Measurements from ENCODE around the gene CCDC192.

Gene CCDC192

GRCh38 chr5:127884416-127884815 is 181.2 kb downstream of the CCDC192 start:
- DNase-seq (ENCODE audit: low read depth in 2 of 2): no peak

DNA sequence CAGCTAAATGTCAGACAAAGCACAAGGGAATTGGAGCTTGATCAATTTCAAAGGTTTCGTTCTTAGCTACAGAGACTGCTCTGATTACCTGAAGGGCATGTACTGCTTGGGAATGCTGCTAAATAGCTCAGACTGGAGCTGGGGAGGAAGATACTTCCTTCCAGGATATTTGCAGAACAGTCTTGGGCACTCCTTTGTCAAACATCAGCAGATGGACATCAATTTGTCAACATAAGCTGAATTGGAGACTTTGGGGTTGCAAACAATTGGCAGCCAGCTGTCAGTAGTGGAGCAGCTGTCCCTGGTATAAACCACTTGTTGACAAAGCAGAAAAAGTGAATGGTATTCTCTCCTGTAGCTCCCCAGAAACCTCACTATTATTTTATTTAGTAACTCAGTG is 182.0 kb downstream of the CCDC192 start:
- DNase-seq (ENCODE audit: low read depth in 2 of 2): no peak

GRCh38 chr5:127886081-127886480 is 182.9 kb downstream of the CCDC192 start:
- DNase-seq (ENCODE audit: low read depth in 2 of 2): no peak

GRCh38 chr5:127887282-127887681 is 184.1 kb downstream of the CCDC192 start:
- no peak for DNase-seq (ENCODE audit: low read depth in 2 of 2)

DNA sequence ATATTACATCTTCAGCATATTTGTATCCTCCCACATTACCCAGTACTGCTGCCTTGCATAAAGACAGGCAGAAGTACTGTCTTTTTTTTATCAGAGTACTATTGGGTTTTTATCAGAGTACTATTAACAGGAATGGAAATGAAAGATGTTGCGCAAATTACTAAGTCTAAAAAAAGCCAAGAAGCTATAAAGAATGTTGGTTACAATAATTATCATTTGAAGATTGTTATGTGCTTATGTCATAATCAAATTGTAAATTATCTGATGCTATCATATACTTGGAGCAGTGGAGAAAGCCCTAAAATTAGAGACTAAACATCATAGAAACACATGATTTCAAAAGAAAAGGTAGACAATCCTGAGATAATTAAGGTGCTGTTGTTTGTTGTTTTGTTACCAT is 188.8 kb downstream of the CCDC192 start:
- DNase-seq (ENCODE audit: low read depth in 2 of 2): no peak

GRCh38 chr5:127892467-127893207 is 189.4 kb downstream of the CCDC192 start:
- DNase-seq (ENCODE audit: low read depth in 2 of 2): no peak

GRCh38 chr5:127893232-127893631 is 190.0 kb downstream of the CCDC192 start:
- no peak for DNase-seq (ENCODE audit: low read depth in 2 of 2)

DNA sequence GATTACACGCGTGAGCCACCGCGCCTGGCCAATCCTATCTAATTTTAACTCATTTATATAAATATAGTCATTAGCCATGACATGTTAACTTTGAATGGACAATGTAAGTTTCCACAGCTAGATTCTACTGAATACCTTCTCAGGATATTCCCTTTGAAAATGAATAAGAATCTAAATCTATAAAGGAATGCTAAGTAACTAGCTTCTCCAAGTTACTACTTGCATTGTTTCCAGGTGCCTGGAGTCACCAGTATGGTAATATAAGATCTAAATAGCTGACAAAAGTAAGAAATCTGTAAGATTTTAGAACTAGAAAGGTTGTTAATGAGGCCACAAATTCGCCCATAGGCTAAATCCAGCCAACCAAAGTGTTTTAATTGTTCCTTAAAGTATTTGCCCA is 191.3 kb downstream of the CCDC192 start:
- no peak for DNase-seq (ENCODE audit: low read depth in 2 of 2)

GRCh38 chr5:127898551-127899213 is 195.5 kb downstream of the CCDC192 start:
- DNase-seq (ENCODE audit: low read depth in 2 of 2): no peak

- no peak for DNase-seq (ENCODE audit: low read depth in 2 of 2)
These were observed 196.0 kb downstream of the CCDC192 start for GRCh38 chr5:127899214-127899610.

- no peak for DNase-seq (ENCODE audit: low read depth in 2 of 2)
These were observed 203.5 kb downstream of the CCDC192 start for GRCh38 chr5:127906562-127907204.

DNA sequence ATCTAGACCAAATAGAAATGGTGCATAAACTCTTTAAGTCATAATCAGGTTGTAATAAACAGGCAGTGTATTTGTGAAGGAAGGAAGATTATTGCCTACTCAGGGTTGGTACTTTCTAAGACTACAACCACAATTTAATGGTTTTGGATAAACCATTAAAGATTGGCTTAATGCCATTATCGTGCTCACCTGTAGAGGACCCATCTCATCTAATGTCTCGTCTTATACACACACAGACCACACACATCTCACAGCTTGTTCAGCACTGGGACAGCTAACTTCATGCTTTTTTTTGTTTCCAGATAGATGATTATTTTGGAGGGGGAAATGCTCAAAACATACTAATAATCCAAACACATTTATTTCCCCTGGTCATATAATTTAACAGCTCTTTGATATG is 204.7 kb downstream of the CCDC192 start:
- DNase-seq (ENCODE audit: low read depth in 2 of 2): no peak

DNA sequence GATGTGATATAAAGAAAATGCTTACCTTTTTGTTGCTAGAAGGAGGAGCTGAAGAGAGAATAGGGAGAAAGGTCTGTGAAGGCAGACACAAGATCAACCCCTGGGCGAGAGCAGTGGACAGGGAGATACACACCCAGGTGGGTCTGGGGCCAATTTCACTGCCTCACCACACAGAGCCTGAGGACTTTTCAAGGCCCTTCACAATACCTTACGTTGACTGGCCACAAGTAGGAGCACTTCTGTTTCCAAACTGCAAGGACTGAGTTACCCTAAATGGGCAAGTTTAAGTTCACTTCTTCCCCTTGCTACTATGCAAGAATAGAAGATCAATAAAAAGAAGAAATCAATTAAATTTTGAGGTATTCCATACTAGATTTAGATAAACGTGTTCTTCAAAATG is 205.9 kb downstream of the CCDC192 start:
- no peak for DNase-seq (ENCODE audit: low read depth in 2 of 2)

DNA sequence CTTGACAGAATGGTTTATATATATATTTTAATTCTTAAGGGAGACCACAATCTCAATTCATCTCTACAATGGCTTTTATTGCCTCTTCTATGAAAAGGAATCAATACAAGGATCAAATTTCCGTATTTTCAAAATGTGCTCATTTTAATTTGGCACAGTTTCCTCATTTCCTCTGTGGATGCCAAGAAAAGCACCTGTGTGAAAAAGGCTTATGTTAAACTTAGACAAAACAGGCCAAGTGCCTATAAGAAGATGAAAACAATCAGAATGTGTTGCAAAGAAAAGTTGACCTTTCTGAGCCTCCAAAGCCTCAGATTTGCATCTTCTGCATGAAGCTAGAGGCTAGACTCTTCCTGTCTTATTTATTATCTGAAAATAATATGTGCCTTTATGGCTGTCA is 206.6 kb downstream of the CCDC192 start:
- DNase-seq (ENCODE audit: low read depth in 2 of 2): no peak

- DNase-seq (ENCODE audit: low read depth in 2 of 2): no peak
These were observed 207.2 kb downstream of the CCDC192 start for GRCh38 chr5:127910307-127910956.

GRCh38 chr5:127911619-127912018 is 208.4 kb downstream of the CCDC192 start:
- DNase-seq (ENCODE audit: low read depth in 2 of 2): no peak

- DNase-seq (ENCODE audit: low read depth in 2 of 2): no peak
These were observed 209.2 kb downstream of the CCDC192 start for GRCh38 chr5:127912411-127912810.

DNA sequence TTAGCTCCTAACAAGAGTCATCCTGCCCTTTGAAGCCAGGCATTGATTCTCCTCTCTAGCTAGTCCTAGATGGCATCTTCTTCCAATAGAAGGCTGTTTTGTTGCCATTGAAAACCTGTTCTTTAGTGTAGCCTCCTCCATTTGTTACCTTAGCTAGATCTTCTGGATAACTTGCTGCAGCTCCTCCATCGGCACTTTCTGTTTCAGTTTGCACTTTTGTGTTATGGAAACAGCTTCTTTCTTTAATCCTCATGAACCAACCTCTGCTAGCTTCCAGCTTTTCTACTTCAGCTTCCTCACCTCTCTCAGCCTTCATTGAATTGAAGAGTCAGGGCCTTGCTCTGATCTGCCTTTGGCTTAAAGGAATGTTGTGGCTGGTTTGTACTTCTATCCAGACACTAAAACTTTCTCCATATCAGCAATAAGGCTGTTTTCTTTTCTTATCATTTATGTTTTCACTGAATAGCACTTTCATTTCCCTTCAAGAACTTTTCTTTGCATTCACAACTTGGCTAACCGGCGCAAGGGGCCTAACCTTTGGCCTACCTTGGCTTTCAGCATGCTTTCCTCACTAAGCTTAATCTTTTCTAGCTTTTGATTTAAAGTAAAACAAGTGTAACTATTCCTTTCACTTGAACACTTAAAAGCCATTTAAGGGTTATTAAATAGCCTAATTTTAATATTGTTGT is 213.8 kb downstream of the CCDC192 start:
- DNase-seq (ENCODE audit: low read depth in 2 of 2): no peak

- no peak for DNase-seq (ENCODE audit: low read depth in 2 of 2)
These were observed 216.0 kb downstream of the CCDC192 start for GRCh38 chr5:127919006-127919796.

GRCh38 chr5:127919818-127920217 is 216.6 kb downstream of the CCDC192 start:
- no peak for DNase-seq (ENCODE audit: low read depth in 2 of 2)

DNA sequence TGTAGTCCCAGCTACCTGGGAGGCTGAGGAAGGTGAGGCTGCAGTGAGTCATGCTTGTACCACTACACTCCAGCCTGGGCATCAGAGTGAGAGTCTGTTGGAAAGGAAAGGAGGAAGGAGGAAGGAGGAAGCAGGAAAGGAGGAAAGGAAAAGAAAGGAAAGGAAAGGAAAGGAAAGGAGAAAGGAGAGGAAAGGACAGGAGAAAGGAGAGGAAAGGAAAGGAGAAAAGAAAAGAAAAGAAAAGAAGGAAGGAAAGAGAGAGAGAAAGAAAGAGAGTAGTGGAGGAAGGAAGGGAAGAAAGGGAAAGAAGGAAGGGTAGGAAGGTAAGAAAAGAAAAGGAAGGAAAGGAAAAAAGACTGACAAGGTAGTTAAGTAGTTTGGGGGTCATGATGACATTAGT is 217.7 kb downstream of the CCDC192 start:
- DNase-seq (ENCODE audit: low read depth in 2 of 2): no peak
